ENCODE measurements around the gene ARIH1. TPM values are rescaled to one million over a fixed set of nuclear protein-coding genes. Genes with fewer than 3 reads are reported as not detected.

Gene ARIH1
- total RNA-seq: 38.1 and 51.8 TPM in 2 replicates

GRCh38 chr15:72473614-72474465, at the start of gene ARIH1:
Gene ARIH1 (plus strand): TSS chr15:72474330. CDS start chr15:72474640, 310 bp downstream.

Other genes with a start within 250 kb of the ARIH1 start
- gene PKM, start 243.1 kb upstream of the ARIH1 start, total RNA-seq: 1,065 and 1,721 TPM in 2 replicates
- gene PARP6, start 201.8 kb upstream of the ARIH1 start, total RNA-seq: 9.8 and 16.5 TPM in 2 replicates
- not detected in 2 replicates for gene CELF6, start 154.2 kb upstream of the ARIH1 start, total RNA-seq
- gene HEXA, start 98.3 kb upstream of the ARIH1 start, total RNA-seq: 42.4 and 47.8 TPM in 2 replicates
- gene TMEM202, start 76.0 kb upstream of the ARIH1 start, total RNA-seq: not detected in 2 replicates
- gene GOLGA6B, start 180.4 kb downstream of the ARIH1 start, total RNA-seq: not detected in 2 replicates
- gene HIGD2B, start 211.9 kb downstream of the ARIH1 start, total RNA-seq: not detected in 2 replicates
- 7.0 and 11.3 TPM in 2 replicates for gene BBS4, start 211.9 kb downstream of the ARIH1 start, total RNA-seq

All from endothelial cell of coronary artery (primary cell).